Left forelimb (tissue), 1 donor: Measurements from ENCODE around the gene PHF21A.
"Not testable (repeated sequence)": the region's sequence is repeated elsewhere in the genome, so short reads cannot be mapped to it uniquely, and the experiment has no call there.

ENCODE experiments used
- DNase-seq: peaks from one replicate; pipeline ENCODE4 v3.0.0-alpha.2; 2018; ENCODE audit warnings: low spot score

PHF21A gene

GRCh38 chr11:46036009-46036408 is 85.2 kb downstream of the PHF21A start:
- DNase-seq = no peak

- no peak for DNase-seq
Measured at GRCh38 chr11:46034041-46034440, 87.2 kb downstream of the PHF21A start.

GRCh38 chr11:46026606-46027293 is 94.5 kb downstream of the PHF21A start:
- DNase-seq = no peak

GRCh38 chr11:46020084-46020599 is 101.1 kb downstream of the PHF21A start:
- DNase-seq = no peak

- DNase-seq = no peak
Measured at GRCh38 chr11:46018651-46019050, 102.6 kb downstream of the PHF21A start.

GRCh38 chr11:46017341-46017740 is 103.9 kb downstream of the PHF21A start:
- no peak for DNase-seq

- no peak for DNase-seq
Measured at GRCh38 chr11:46015941-46016340, 105.3 kb downstream of the PHF21A start.

GRCh38 chr11:46014168-46014567 is 107.1 kb downstream of the PHF21A start:
- not testable (repeated sequence) for DNase-seq

- no peak for DNase-seq
Measured at GRCh38 chr11:46012185-46012584, 109.1 kb downstream of the PHF21A start.

- DNase-seq = no peak
Measured at GRCh38 chr11:46010100-46010499, 111.2 kb downstream of the PHF21A start.

GRCh38 chr11:46009647-46010046 is 111.6 kb downstream of the PHF21A start:
- no peak for DNase-seq

- DNase-seq = no peak
Measured at GRCh38 chr11:46006418-46007070, 114.7 kb downstream of the PHF21A start.

GRCh38 chr11:46003572-46003971 is 117.7 kb downstream of the PHF21A start:
- DNase-seq = no peak

GRCh38 chr11:46002189-46002588 is 119.1 kb downstream of the PHF21A start:
- no peak for DNase-seq

GRCh38 chr11:46001448-46001914 is 119.8 kb downstream of the PHF21A start:
- no peak for DNase-seq

- DNase-seq = no peak
Measured at GRCh38 chr11:45997599-45997998, 123.7 kb downstream of the PHF21A start.

GRCh38 chr11:45995342-45995734 is 125.9 kb downstream of the PHF21A start:
- no peak for DNase-seq

- DNase-seq = no peak
Measured at GRCh38 chr11:45994371-45995341, 126.6 kb downstream of the PHF21A start.

- DNase-seq = no peak
Measured at GRCh38 chr11:45993531-45994001, 127.7 kb downstream of the PHF21A start.

GRCh38 chr11:45988921-45989320 is 132.3 kb downstream of the PHF21A start:
- DNase-seq = no peak

- DNase-seq = no peak
Measured at GRCh38 chr11:45985212-45985611, 136.0 kb downstream of the PHF21A start.

- DNase-seq = no peak
Measured at GRCh38 chr11:45984192-45984591, 137.1 kb downstream of the PHF21A start.
